Measurements from ENCODE around the gene ZNF189. TPM values are rescaled to one million over a fixed set of nuclear protein-coding genes. Genes with fewer than 3 reads are reported as not detected.

The ZNF189 gene
- 10 to 100 TPM; 17.8 to 86.8 (median 35.2) TPM for total RNA-seq
- 10 to 100 TPM; 24.8 to 52.4 (median 34.9) TPM for polyA plus RNA-seq
- long read RNA-seq, donor 1, transcript ZNF189-203 (3 exons, 3,134 nt), result major isoform, 5 of 11 reads
- long read RNA-seq, donor 1, partial matches to known transcripts, result 0 of 11 reads
- long read RNA-seq, donor 1, other reads (novel, unspliced or antisense), result 0 of 11 reads
- long read RNA-seq, donor 2, partial matches to known transcripts, result 0 of 10 reads
- long read RNA-seq, donor 2, other reads (novel, unspliced or antisense), result 0 of 10 reads
- long read RNA-seq, donor 3, partial matches to known transcripts, result 0 of 5 reads
- long read RNA-seq, donor 3, other reads (novel, unspliced or antisense), result 0 of 5 reads
- long read RNA-seq, donor 4, partial matches to known transcripts, result 0 of 1 reads
- long read RNA-seq, donor 4, other reads (novel, unspliced or antisense), result 1 of 1 reads
- long read RNA-seq, donor 5, partial matches to known transcripts, result 0 of 8 reads
- long read RNA-seq, donor 5, other reads (novel, unspliced or antisense), result 1 of 8 reads
- long read RNA-seq, donor 6, partial matches to known transcripts, result 0 of 5 reads
- long read RNA-seq, donor 6, other reads (novel, unspliced or antisense), result 3 of 5 reads
- long read RNA-seq, donor 7, partial matches to known transcripts, result 0 of 3 reads
- long read RNA-seq, donor 7, other reads (novel, unspliced or antisense), result 0 of 3 reads
- long read RNA-seq, donor 8, transcript ZNF189-203 (3 exons, 3,134 nt), result major isoform, 6 of 15 reads
- long read RNA-seq, donor 8, partial matches to known transcripts, result 5 of 15 reads
- long read RNA-seq, donor 8, other reads (novel, unspliced or antisense), result 0 of 15 reads
- long read RNA-seq, donor 9, partial matches to known transcripts, result 0 of 7 reads
- long read RNA-seq, donor 9, other reads (novel, unspliced or antisense), result 0 of 7 reads
- long read RNA-seq, donor 10, partial matches to known transcripts, result 0 of 5 reads
- long read RNA-seq, donor 10, other reads (novel, unspliced or antisense), result 0 of 5 reads

GRCh38 chr9:101398068-101398929 is at the start of gene ZNF189, which contains the start of gene MRPL50:
TSS of gene ZNF189 (plus strand) at chr9:101398851. CDS start at chr9:101399157, 306 bp downstream.
TSS of gene MRPL50 (minus strand) at chr9:101398618. CDS start at chr9:101398592, 26 bp downstream.
- 0 to 1% (median 0%) methylated on average over 43 to 44 of the region's 44 CpGs for WGBS, 4 donors
- Histone ChIP-seq H3K4me3 (peak within 1 kb of the TSS; percentile 9 to 95 (median 65)), H3K4me1 (replicated peaks in 1 of 2) (peaks cover 25 to 71% of the 10 kb centered on the region in 2 donors), H3K27me3 (no peaks in the 10 kb centered on the region), H3K36me3 (replicated peaks in 1 of 2) (peaks cover 0 to 30% of the 10 kb centered on the region in 2 donors), H3K27ac (peak within 1 kb of the TSS; percentile 43 to 97 (median 88)), H3K9me3 (replicated peaks in 1 of 3) (no peaks in the 10 kb centered on the region)
- intact Hi-C loops (cut with DNase I), result no loop called here
- DNase-seq, result peak; percentile 98 to 100 (median 99)
- TF ChIP-seq POLR2A (IDR thresholded peaks at IDR 0.05) (peak; percentile 64 to 94), CTCF (IDR thresholded peaks at IDR 0.05) (no peak)

- H3K36me3 ChIP-seq (replicated peaks in 1 of 2), result no peaks in the 10 kb centered on the region
- no peak overlapping the region for H3K27ac ChIP-seq
- no peaks in the 10 kb centered on the region for H3K4me1 ChIP-seq (replicated peaks in 1 of 2)
- H3K27me3 ChIP-seq, result no peaks in the 10 kb centered on the region
- H3K4me3 ChIP-seq, result no peak overlapping the region
- 87 to 98% (median 92%) methylated on average over 1 of the region's 1 CpG for WGBS, 4 donors
- intact Hi-C loops (cut with DNase I), result no loop called here
- no peak for TF ChIP-seq POLR2A (IDR thresholded peaks at IDR 0.05)
- TF ChIP-seq CTCF (IDR thresholded peaks at IDR 0.05), result no peak
- no peak for DNase-seq
- no peaks in the 10 kb centered on the region for H3K9me3 ChIP-seq (replicated peaks in 1 of 3)
Measured at GRCh38 chr9:101350285-101350684, 48.4 kb upstream of the ZNF189 start.

GRCh38 chr9:101352892-101353463 is 45.7 kb upstream of the ZNF189 start:
- Histone ChIP-seq H3K9me3 (replicated peaks in 1 of 3) (no peaks in the 10 kb centered on the region), H3K27ac (no peak overlapping the region), H3K36me3 (replicated peaks in 1 of 2) (no peaks in the 10 kb centered on the region), H3K4me1 (replicated peaks in 1 of 2) (no peaks in the 10 kb centered on the region), H3K27me3 (no peaks in the 10 kb centered on the region), H3K4me3 (no peak overlapping the region)
- TF ChIP-seq POLR2A (IDR thresholded peaks at IDR 0.05) (no peak), CTCF (IDR thresholded peaks at IDR 0.05) (no peak)
- intact Hi-C loops (cut with DNase I), result no loop called here
- no peak for DNase-seq
- 75 to 85% (median 80%) methylated on average over 6 of the region's 6 CpGs for WGBS, 4 donors

Measured in adrenal gland (tissue), 19 donors.